Endothelial cell of umbilical vein (primary cell): ENCODE results near the gene THBD.

Experiments
- CTCF ChIP-seq, 2 donors: IDR thresholded peaks; 1 replicate in 1 of 2; 2 replicates in 1 of 2; pipeline ENCODE4 v1.5.1; 2011; ENCODE audit warnings: low read length in 2 of 2, mild to moderate bottlenecking in 2 of 2, moderate library complexity in 2 of 2, control low read depth in 1 of 2, inconsistent platforms in 1 of 2, low read depth in 1 of 2; ENCODE audit not compliant: insufficient read depth in 1 of 2; ENCODE audit errors: extremely low read depth in 1 of 2
- GATA2 ChIP-seq: IDR thresholded peaks from 2 replicates; pipeline ENCODE4 v1.7.0; 2011; ENCODE audit warnings: low read depth, mild to moderate bottlenecking, moderate library complexity, mixed read lengths, low read length; ENCODE audit not compliant: insufficient read length, insufficient read depth
- MAX ChIP-seq: IDR thresholded peaks from 2 replicates; pipeline ENCODE4 v1.6.1; 2011; ENCODE audit not compliant: insufficient read depth, insufficient read length
- POLR2A ChIP-seq: IDR thresholded peaks from 2 replicates; pipeline ENCODE4 v1.6.1; 2012; ENCODE audit warnings: low read depth, mild to moderate bottlenecking, control low read depth, low read length
- POLR2AphosphoS5 ChIP-seq: IDR thresholded peaks from 2 replicates; pipeline ENCODE4 v1.6.1; 2012; ENCODE audit warnings: low read depth, mild to moderate bottlenecking, control low read depth, low read length, moderate library complexity; ENCODE audit not compliant: insufficient read depth

GRCh38 chr20:23048283-23049200, 930 bp downstream of the THBD start:
- no peak for TF ChIP-seq GATA2
- no peak for TF ChIP-seq POLR2A
- peak; percentile 29 for TF ChIP-seq MAX
- peak; percentile 67 to 81 for TF ChIP-seq CTCF (IDR thresholded peaks at IDR 0.05; ENCODE audit: extremely low read depth in 1 of 2, insufficient read depth in 1 of 2, low read depth in 1 of 2, low read length in 2 of 2)
- no peak for TF ChIP-seq POLR2AphosphoS5
